HepG2 (cell line): ENCODE data around the gene HNRNPF. TPM values are rescaled to one million over a fixed set of nuclear protein-coding genes. Genes with fewer than 3 reads are reported as not detected.
A peak's percentile ranks its signal among the peaks of the same experiment; 100 is the strongest.

Source experiments
- DNMT1 ChIP-seq: sonication (generic); formaldehyde crosslinking; IDR thresholded peaks from 2 replicates; pipeline ENCODE4 v1.5.1; 2020; ENCODE audit warnings: mild to moderate bottlenecking, missing genetic modification reagents
- EED ChIP-seq: sonication (generic); formaldehyde crosslinking; IDR thresholded peaks from 2 replicates; pipeline ENCODE4 v1.5.0; 2020; ENCODE audit warnings: mild to moderate bottlenecking, missing genetic modification reagents
- FOXJ3 ChIP-seq: sonication (generic); formaldehyde crosslinking; IDR thresholded peaks from 2 replicates; pipeline ENCODE4 v1.4.0; 2020; ENCODE audit warnings: missing genetic modification reagents, mild to moderate bottlenecking, borderline replicate concordance
- FOXK1 ChIP-seq: sonication (generic); formaldehyde crosslinking; IDR thresholded peaks from 2 replicates; pipeline ENCODE4 v1.4.0; 2020; ENCODE audit warnings: low read depth, missing genetic modification reagents, borderline replicate concordance
- GABPA ChIP-seq, 2 experiments: IDR thresholded peaks; 2 replicates each; pipeline ENCODE4 v1.6.1; 2011 to 2016; ENCODE audit warnings: low read depth in 2 of 2, low read length in 1 of 2, missing biosample characterization in 1 of 2, missing genetic modification characterization in 1 of 2
- KLF6 ChIP-seq: IDR thresholded peaks from 2 replicates; pipeline ENCODE4 v1.8.0; 2016; ENCODE audit warnings: missing biosample characterization, missing genetic modification reagents
- PAX8 ChIP-seq: sonication (generic); formaldehyde crosslinking; IDR thresholded peaks from 2 replicates; pipeline ENCODE4 v1.8.0; 2022; ENCODE audit warnings: mild to moderate bottlenecking, missing genetic modification reagents, borderline replicate concordance
- PCBP2 ChIP-seq: fragments of 200-400 bp; formaldehyde crosslinking; optimal IDR thresholded peaks from 2 replicates; pipeline ENCODE3; 2018; ENCODE audit warnings: low read length, low read depth; ENCODE audit not compliant: poor library complexity, severe bottlenecking
- RFX3 ChIP-seq: IDR thresholded peaks from 2 replicates; pipeline ENCODE4 v1.6.1; 2016; ENCODE audit warnings: missing biosample characterization, missing genetic modification reagents
- SALL1 ChIP-seq: sonication (generic); formaldehyde crosslinking; IDR thresholded peaks from 2 replicates; pipeline ENCODE4 v1.8.0; 2022; ENCODE audit warnings: mild to moderate bottlenecking, missing genetic modification reagents
- SNAI1 ChIP-seq: sonication (generic); formaldehyde crosslinking; IDR thresholded peaks from 2 replicates; pipeline ENCODE4 v1.5.0; 2020; ENCODE audit warnings: mild to moderate bottlenecking, missing genetic modification reagents, borderline replicate concordance
- TSC22D2 ChIP-seq: sonication (generic); formaldehyde crosslinking; IDR thresholded peaks from 2 replicates; pipeline ENCODE4 v1.5.1; 2020; ENCODE audit warnings: missing genetic modification reagents, mild to moderate bottlenecking, borderline replicate concordance
- ZFP36L1 ChIP-seq: sonication (generic); formaldehyde crosslinking; IDR thresholded peaks from 2 replicates; pipeline ENCODE4 v1.8.0; 2022; ENCODE audit warnings: mild to moderate bottlenecking, missing genetic modification reagents, moderate library complexity
- ZMYM3 ChIP-seq: sonication (generic); formaldehyde crosslinking; IDR thresholded peaks from 2 replicates; pipeline ENCODE4 v1.5.1; 2020; ENCODE audit warnings: mild to moderate bottlenecking, missing genetic modification reagents
- ZNF143 ChIP-seq: sonication (generic); formaldehyde crosslinking; IDR thresholded peaks from 2 replicates; pipeline ENCODE4 v1.4.0; 2020; ENCODE audit warnings: missing genetic modification reagents
- ZNF674 ChIP-seq: sonication (generic); formaldehyde crosslinking; IDR thresholded peaks from 2 replicates; pipeline ENCODE4 v1.5.0; 2020; ENCODE audit warnings: low read depth, mild to moderate bottlenecking, missing genetic modification reagents
- polyA plus RNA-seq, 8 experiments: library from polyadenylated mRNA; depleted of rRNA in 3 of 8; stranded (reverse) in 7 of 8; unstranded in 1 of 8; fragments of >200 nt; fragmentation: Illumina TruSeq in 4 of 8; extraction: Trizol in 4 of 8; gene quantifications; 2 replicates each; pipeline versions ENCODE4 v1.2.1 to v1.2.3, GENCODE V29; 2011 to 2016; ENCODE audit warnings: low read depth in 4 of 8, missing spikeins in 1 of 8, mixed read lengths in 1 of 8; ENCODE audit not compliant: insufficient read depth in 1 of 8
- total RNA-seq, 5 experiments: library from RNA; depleted of rRNA; stranded (reverse); fragments of >200 nt; fragmentation: Illumina TruSeq; extraction: Trizol; gene quantifications; 2 replicates each; pipeline ENCODE4 v1.2.3, GENCODE V29; 2016; ENCODE audit warnings: low read depth in 1 of 5
- TF ChIP-seq, protein P1 (sequence below): sonication (generic); formaldehyde crosslinking; IDR thresholded peaks from 2 replicates; pipeline ENCODE4 v1.5.1; 2020; ENCODE audit warnings: missing genetic modification reagents, mild to moderate bottlenecking, borderline replicate concordance
- TF ChIP-seq, protein P2 (sequence below): sonication (generic); formaldehyde crosslinking; IDR thresholded peaks from 2 replicates; pipeline ENCODE4 v1.4.0; 2020; ENCODE audit warnings: missing genetic modification reagents, mild to moderate bottlenecking, borderline replicate concordance
- TF ChIP-seq, protein P3 (sequence below): sonication (generic); formaldehyde crosslinking; IDR thresholded peaks from 2 replicates; pipeline ENCODE4 v1.4.0; 2020; ENCODE audit warnings: mild to moderate bottlenecking, missing genetic modification reagents
- TF ChIP-seq, protein P4 (sequence below): sonication (generic); formaldehyde crosslinking; conservative IDR thresholded peaks from 2 replicates; pipeline ENCODE4 v1.8.1; 2023; ENCODE audit warnings: missing genetic modification reagents

The HNRNPF gene
- total and polyA plus RNA-seq, 2 of the 13 experiments (the other 11 are each of a cell fraction or from before 2014, with no cell fraction given) = 166 to 308 TPM

DNA sequence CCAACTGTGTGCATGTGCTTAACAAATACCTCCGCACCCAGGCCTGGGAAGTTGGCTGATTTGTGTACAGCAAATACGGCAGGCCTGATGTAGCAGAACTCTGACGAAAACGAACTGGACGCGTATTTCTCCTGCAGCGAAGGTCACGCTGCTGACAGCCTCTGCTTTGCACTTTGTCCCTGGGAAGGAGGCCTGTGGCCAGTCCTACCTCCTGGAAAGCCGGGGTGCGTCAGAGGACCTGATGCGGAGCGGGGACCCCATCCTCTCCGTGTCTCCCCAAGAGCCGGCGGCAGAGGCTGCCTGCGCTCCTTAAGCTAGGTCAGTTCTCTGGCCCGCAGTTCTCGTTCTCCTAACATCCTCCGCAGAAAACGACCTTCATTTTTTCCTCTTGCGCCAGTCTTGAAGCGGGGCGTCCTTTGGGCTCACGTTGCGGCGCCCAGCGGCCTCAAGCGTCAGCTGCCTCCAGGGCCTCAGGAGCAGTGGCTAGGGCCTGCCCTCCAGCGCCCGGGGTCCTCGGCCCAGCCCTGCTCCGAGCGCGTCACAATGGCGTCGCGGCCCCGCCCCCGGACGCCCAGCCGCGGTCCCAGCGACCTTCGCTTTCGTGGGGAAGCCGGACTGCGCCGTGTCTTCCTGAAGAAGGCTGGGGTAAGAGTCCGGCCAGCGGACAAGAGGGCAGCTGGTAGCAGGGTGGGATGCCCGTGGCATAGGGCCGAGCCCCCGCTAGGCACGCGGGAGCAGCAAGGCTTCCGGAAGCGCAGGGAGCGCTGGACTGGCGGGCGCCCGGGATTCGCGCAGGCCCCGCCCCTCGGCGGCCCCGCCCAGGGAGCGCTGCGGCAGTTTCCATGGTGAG lies 27.5 kb upstream of the HNRNPF start, which contains the start of gene ZNF487 (continued):
- TF ChIP-seq TSC22D2 (CRISPR knock-in tag) = no peak
- TF ChIP-seq, protein P1, sequence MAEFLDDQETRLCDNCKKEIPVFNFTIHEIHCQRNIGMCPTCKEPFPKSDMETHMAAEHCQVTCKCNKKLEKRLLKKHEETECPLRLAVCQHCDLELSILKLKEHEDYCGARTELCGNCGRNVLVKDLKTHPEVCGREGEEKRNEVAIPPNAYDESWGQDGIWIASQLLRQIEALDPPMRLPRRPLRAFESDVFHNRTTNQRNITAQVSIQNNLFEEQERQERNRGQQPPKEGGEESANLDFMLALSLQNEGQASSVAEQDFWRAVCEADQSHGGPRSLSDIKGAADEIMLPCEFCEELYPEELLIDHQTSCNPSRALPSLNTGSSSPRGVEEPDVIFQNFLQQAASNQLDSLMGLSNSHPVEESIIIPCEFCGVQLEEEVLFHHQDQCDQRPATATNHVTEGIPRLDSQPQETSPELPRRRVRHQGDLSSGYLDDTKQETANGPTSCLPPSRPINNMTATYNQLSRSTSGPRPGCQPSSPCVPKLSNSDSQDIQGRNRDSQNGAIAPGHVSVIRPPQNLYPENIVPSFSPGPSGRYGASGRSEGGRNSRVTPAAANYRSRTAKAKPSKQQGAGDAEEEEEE (CRISPR knock-in tag) = no peak
- TF ChIP-seq RFX3 (CRISPR knock-in tag) = peak; percentile 75
- TF ChIP-seq ZFP36L1 (CRISPR knock-in tag) = peak; percentile 49; the same call in 1 of the 2 replicates
- TF ChIP-seq, protein P2, sequence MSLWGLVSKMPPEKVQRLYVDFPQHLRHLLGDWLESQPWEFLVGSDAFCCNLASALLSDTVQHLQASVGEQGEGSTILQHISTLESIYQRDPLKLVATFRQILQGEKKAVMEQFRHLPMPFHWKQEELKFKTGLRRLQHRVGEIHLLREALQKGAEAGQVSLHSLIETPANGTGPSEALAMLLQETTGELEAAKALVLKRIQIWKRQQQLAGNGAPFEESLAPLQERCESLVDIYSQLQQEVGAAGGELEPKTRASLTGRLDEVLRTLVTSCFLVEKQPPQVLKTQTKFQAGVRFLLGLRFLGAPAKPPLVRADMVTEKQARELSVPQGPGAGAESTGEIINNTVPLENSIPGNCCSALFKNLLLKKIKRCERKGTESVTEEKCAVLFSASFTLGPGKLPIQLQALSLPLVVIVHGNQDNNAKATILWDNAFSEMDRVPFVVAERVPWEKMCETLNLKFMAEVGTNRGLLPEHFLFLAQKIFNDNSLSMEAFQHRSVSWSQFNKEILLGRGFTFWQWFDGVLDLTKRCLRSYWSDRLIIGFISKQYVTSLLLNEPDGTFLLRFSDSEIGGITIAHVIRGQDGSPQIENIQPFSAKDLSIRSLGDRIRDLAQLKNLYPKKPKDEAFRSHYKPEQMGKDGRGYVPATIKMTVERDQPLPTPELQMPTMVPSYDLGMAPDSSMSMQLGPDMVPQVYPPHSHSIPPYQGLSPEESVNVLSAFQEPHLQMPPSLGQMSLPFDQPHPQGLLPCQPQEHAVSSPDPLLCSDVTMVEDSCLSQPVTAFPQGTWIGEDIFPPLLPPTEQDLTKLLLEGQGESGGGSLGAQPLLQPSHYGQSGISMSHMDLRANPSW (CRISPR knock-in tag) = peak; percentile 91; the same call in 1 of the 2 replicates
- TF ChIP-seq DNMT1 (CRISPR knock-in tag) = peak; percentile 85
- peak; percentile 82; the same call in 1 of the 2 replicates for TF ChIP-seq EED (CRISPR knock-in tag)
- peak; percentile 64 for TF ChIP-seq ZNF143
- no peak for TF ChIP-seq PAX8 (CRISPR knock-in tag)
- peak; percentile 75 for TF ChIP-seq SNAI1 (CRISPR knock-in tag)
- no peak; the same call in 1 of the 2 replicates for TF ChIP-seq GABPA (IDR thresholded peaks at IDR 0.05; ENCODE audit: low read depth, low read length)
- peak; percentile 51; the same call in 1 of the 2 replicates for TF ChIP-seq GABPA (CRISPR knock-in tag; IDR thresholded peaks at IDR 0.05; ENCODE audit: low read depth)
- TF ChIP-seq FOXK1 = peak; percentile 9; the same call in 1 of the 2 replicates
- peak; percentile 95; the same call in 1 of the 2 replicates for TF ChIP-seq ZNF674 (CRISPR knock-in tag)
- peak; percentile 91; the same call in 1 of the 2 replicates for TF ChIP-seq KLF6 (CRISPR knock-in tag)
- TF ChIP-seq PCBP2 = no peak
- TF ChIP-seq, protein P3, sequence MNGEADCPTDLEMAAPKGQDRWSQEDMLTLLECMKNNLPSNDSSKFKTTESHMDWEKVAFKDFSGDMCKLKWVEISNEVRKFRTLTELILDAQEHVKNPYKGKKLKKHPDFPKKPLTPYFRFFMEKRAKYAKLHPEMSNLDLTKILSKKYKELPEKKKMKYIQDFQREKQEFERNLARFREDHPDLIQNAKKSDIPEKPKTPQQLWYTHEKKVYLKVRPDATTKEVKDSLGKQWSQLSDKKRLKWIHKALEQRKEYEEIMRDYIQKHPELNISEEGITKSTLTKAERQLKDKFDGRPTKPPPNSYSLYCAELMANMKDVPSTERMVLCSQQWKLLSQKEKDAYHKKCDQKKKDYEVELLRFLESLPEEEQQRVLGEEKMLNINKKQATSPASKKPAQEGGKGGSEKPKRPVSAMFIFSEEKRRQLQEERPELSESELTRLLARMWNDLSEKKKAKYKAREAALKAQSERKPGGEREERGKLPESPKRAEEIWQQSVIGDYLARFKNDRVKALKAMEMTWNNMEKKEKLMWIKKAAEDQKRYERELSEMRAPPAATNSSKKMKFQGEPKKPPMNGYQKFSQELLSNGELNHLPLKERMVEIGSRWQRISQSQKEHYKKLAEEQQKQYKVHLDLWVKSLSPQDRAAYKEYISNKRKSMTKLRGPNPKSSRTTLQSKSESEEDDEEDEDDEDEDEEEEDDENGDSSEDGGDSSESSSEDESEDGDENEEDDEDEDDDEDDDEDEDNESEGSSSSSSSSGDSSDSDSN (CRISPR knock-in tag) = peak; percentile 94
- TF ChIP-seq ZMYM3 = peak; percentile 21; the same call in 1 of the 2 replicates
- no peak; the same call in 1 of the 2 replicates for TF ChIP-seq FOXJ3
- TF ChIP-seq, protein P4, sequence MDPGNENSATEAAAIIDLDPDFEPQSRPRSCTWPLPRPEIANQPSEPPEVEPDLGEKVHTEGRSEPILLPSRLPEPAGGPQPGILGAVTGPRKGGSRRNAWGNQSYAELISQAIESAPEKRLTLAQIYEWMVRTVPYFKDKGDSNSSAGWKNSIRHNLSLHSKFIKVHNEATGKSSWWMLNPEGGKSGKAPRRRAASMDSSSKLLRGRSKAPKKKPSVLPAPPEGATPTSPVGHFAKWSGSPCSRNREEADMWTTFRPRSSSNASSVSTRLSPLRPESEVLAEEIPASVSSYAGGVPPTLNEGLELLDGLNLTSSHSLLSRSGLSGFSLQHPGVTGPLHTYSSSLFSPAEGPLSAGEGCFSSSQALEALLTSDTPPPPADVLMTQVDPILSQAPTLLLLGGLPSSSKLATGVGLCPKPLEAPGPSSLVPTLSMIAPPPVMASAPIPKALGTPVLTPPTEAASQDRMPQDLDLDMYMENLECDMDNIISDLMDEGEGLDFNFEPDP = 0 out of 2 replicates have a peak, but pooled peaks have one; percentile 72
- TF ChIP-seq SALL1 (CRISPR knock-in tag) = peak; percentile 90
